GM12875 (cell line): ENCODE results near the gene SPRR5.

Experiments used
- H3K4me3 ChIP-seq: one replicate; pipeline ENCODE4 v1.5.1; 2011; ENCODE audit warnings: low read depth, low read length, control low read depth
- CTCF ChIP-seq: IDR thresholded peaks from 2 replicates; pipeline ENCODE4 v1.5.1; 2011; ENCODE audit warnings: low read depth, mild to moderate bottlenecking, control low read depth, inconsistent platforms, low read length, moderate library complexity, borderline replicate concordance; ENCODE audit not compliant: insufficient read depth

Gene SPRR5

GRCh38 chr1:152926091-152926490, 20.9 kb upstream of the SPRR5 start:
- H3K4me3 ChIP-seq: no peak overlapping the region
- TF ChIP-seq CTCF: peak; percentile 79

GRCh38 chr1:152928671-152929070, 18.3 kb upstream of the SPRR5 start:
- no peak for TF ChIP-seq CTCF
- H3K4me3 ChIP-seq: no peak overlapping the region

- no peak overlapping the region for H3K4me3 ChIP-seq
- TF ChIP-seq CTCF: no peak
Measured at GRCh38 chr1:152932170-152932811, 14.7 kb upstream of the SPRR5 start.

- no peak for TF ChIP-seq CTCF
- H3K4me3 ChIP-seq: no peak overlapping the region
Measured at GRCh38 chr1:152933196-152933595, 13.8 kb upstream of the SPRR5 start.

GRCh38 chr1:152940614-152941013, 6.4 kb upstream of the SPRR5 start:
- H3K4me3 ChIP-seq: no peak overlapping the region
- TF ChIP-seq CTCF: no peak

- TF ChIP-seq CTCF: no peak
- H3K4me3 ChIP-seq: no peak overlapping the region
Measured at GRCh38 chr1:152941037-152941711, 5.8 kb upstream of the SPRR5 start.

- no peak overlapping the region for H3K4me3 ChIP-seq
- no peak for TF ChIP-seq CTCF
Measured at GRCh38 chr1:152942161-152942560, 4.8 kb upstream of the SPRR5 start.
